Spinal cord (tissue), 10 donors: ENCODE results near the gene PERCC1. TPM values are rescaled to one million over a fixed set of nuclear protein-coding genes. Genes with fewer than 3 reads are reported as not detected.
A peak's percentile ranks its signal among the peaks of the same experiment; 100 is the strongest.

Experiments used
- DNase-seq, 6 donors: peaks; one replicate each; pipeline versions ENCODE4 v3.0.0 to v3.0.0-alpha.2; 2013 to 2015; ENCODE audit warnings: low spot score in 6 of 6, low read depth in 4 of 6
- H3K27ac ChIP-seq: one replicate; pipeline ENCODE4 v1.5.1; 2013; ENCODE audit warnings: low read depth, low read length, control low read depth
- H3K27me3 ChIP-seq: one replicate; pipeline ENCODE4 v1.6.1; 2013; ENCODE audit warnings: low read length; ENCODE audit not compliant: control insufficient read depth, insufficient read depth
- H3K36me3 ChIP-seq: one replicate; pipeline ENCODE4 v1.6.1; 2013; ENCODE audit warnings: low read length; ENCODE audit not compliant: control insufficient read depth, insufficient read depth
- H3K4me1 ChIP-seq: one replicate; pipeline ENCODE4 v1.6.1; 2013; ENCODE audit warnings: low read length; ENCODE audit not compliant: control insufficient read depth, insufficient read depth
- H3K4me3 ChIP-seq: one replicate; pipeline ENCODE4 v1.5.1; 2013; ENCODE audit warnings: low read depth, low read length, control low read depth
- H3K9me3 ChIP-seq: one replicate; pipeline ENCODE4 v1.6.1; 2013; ENCODE audit warnings: low read length; ENCODE audit not compliant: control insufficient read depth, insufficient read depth
- WGBS: methylation state at CpG from one replicate; pipeline ENCODE4 v1.1.5; 2013; ENCODE audit warnings: missing lambda C conversion rate; ENCODE audit not compliant: insufficient coverage; 5-methylcytosine and 5-hydroxymethylcytosine counted together
- polyA plus RNA-seq, 2 donors: library from polyadenylated mRNA; unstranded; fragments of 120-200 nt; gene quantifications; one replicate each; pipeline ENCODE4 v1.2.1, GENCODE V29; 2013; ENCODE audit not compliant: insufficient read length in 2 of 2
- total RNA-seq, 2 donors: library from RNA; depleted of rRNA in 1 of 2; stranded (reverse); fragments of 120-200 nt in 1 of 2; fragments of >200 nt in 1 of 2; gene quantifications; one replicate each; pipeline versions ENCODE4 v1.2.3 to v1.2.4, GENCODE V29; 2013 to 2014
- donor health status: healthy.

The PERCC1 gene
- total and polyA plus RNA-seq, 4 donors: 0.35 TPM; not detected in 3

DNA sequence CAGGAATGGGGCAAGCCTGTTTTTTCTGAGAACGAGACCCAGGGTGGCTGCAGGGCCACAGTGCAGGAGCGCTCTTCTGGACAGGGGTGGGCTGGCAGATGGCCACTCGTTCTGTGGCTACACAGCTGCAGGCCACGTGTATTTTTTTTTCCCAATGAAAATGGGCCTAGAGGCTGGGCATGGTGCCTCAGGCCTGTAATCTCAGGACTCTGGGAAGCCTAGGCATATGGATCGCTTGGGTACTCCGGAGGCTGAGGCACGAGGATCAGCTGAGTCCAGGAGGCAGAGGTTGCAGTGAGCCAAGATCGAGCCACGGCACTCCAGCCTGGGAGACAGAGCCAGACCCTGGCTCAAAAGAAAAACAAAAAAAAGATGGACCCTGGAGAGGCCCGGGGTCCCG, 23.1 kb upstream of the PERCC1 start:
- DNase-seq: no peak
- H3K27me3 ChIP-seq: no peaks in the 10 kb centered on the region
- H3K27ac ChIP-seq: peak overlapping the region; percentile 77
- WGBS: 17% methylated on average over 11 of the region's 11 CpGs
- no peaks in the 10 kb centered on the region for H3K9me3 ChIP-seq
- peaks cover 52% of the 10 kb centered on the region for H3K36me3 ChIP-seq
- peak overlapping the region; percentile 75 for H3K4me3 ChIP-seq
- peaks cover 18% of the 10 kb centered on the region for H3K4me1 ChIP-seq

DNA sequence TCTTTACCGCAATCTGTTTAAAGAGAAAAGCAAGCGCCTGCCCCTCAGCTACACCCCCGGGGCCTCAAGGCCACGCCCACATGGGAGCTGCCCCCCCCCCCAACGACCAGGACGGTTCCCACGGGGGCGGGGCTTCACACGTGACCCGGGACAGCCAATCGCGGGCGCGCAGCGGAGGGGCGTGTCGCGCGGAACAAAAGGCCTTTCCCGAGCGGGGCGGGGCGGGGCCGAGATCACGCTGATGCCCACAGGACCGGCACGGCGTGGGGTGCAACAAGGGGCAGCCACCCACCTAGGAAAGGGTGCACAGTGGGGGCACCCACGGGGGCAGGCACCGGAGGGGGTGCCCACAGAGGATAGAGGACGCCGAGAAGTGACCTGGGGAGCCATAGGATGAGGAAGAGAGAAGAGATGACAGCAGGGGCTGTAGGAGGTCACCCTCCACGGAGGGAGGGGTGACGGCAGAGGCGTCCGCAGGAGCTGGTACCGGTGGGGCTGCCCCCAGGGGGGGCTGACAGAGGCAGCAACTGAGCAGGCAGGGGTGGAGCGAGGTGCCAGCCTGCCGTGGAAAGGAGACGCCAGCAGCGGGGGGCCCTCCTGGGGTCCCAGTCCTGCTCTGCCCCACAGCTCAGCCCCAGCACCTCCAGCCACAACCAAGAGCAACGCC, 22.6 kb upstream of the PERCC1 start:
- H3K27ac ChIP-seq: peak overlapping the region; percentile 77
- peaks cover 49% of the 10 kb centered on the region for H3K36me3 ChIP-seq
- peak; percentile 74 to 97 (median 80) for DNase-seq
- peak overlapping the region; percentile 75 for H3K4me3 ChIP-seq
- peaks cover 19% of the 10 kb centered on the region for H3K4me1 ChIP-seq
- WGBS: under 1% methylated on average over 41 of the region's 42 CpGs
- no peaks in the 10 kb centered on the region for H3K27me3 ChIP-seq
- H3K9me3 ChIP-seq: no peaks in the 10 kb centered on the region

DNA sequence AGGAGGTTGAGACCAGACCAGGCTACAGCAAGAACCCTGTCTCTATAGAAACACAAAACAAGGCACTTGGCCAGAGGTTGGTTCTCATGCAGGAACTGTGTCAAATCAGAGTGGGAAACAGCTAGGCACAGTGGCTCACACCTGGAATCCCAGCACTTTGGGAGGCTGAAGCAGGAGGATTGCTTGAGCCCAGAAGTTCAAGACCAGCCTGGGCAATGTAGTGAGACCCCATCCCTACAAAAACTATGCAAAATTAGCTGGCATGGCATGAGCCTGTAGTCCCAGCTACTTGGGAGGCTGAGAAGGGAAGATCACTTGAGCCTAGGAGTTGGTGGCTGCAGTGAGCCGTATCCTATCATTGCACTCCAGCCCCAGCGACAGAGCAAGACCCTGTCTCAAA, 18.0 kb upstream of the PERCC1 start:
- H3K27me3 ChIP-seq: no peaks in the 10 kb centered on the region
- H3K9me3 ChIP-seq: no peaks in the 10 kb centered on the region
- H3K4me1 ChIP-seq: peaks cover 25% of the 10 kb centered on the region
- H3K36me3 ChIP-seq: peaks cover 20% of the 10 kb centered on the region
- H3K4me3 ChIP-seq: no peak overlapping the region
- WGBS: no CpG with 5 or more reads among the region's 2 CpGs
- H3K27ac ChIP-seq: no peak overlapping the region
- no peak for DNase-seq

DNA sequence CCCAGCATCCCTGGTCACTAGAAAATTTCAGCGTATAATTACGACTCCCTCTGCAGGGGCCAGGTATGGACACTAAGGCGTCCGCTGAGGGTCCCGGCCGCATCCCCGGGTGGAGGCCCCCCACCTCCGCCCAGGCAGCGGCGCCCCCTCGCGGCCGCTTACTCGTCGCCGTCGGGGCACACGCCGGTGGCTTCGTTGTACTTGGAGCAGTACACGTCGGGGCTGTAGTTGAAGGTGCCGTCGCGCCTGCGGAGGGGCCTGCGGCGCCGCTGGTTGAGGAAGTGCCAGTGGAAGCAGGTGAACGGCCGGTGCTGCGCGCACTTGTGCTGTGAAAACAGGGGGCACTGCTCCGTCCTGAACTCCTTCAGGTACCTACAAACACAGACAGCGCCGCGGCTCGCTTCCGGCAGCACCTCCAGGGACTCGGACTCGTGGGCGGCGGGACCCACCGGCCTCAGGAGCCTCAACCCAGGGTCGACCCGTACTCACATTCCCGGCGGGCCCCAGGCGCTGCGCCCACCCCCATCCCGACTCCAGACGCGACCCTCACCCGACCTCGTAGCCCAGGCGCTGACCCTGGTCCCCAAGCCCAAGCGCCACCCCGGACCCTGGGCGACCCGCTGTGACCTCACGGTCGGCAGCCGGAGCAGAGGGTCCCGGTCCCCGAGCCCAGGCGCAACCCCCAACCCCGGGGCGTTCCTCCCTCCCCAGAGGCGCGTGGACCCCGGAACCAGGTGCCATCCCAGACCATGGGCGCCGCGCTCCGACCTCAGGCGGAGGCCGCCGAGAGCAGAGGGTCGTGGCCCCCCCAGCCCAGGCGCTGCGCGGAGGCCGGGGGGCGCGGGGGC, 17.0 kb upstream of the PERCC1 start:
- no peak overlapping the region for H3K27ac ChIP-seq
- DNase-seq: peak in 2 of 6 donors; percentile 14 to 49
- H3K9me3 ChIP-seq: no peaks in the 10 kb centered on the region
- H3K4me3 ChIP-seq: peak overlapping the region; percentile 60
- H3K4me1 ChIP-seq: peaks cover 25% of the 10 kb centered on the region
- no peaks in the 10 kb centered on the region for H3K27me3 ChIP-seq
- peaks cover 28% of the 10 kb centered on the region for H3K36me3 ChIP-seq
- 2% methylated on average over 85 of the region's 85 CpGs for WGBS

DNA sequence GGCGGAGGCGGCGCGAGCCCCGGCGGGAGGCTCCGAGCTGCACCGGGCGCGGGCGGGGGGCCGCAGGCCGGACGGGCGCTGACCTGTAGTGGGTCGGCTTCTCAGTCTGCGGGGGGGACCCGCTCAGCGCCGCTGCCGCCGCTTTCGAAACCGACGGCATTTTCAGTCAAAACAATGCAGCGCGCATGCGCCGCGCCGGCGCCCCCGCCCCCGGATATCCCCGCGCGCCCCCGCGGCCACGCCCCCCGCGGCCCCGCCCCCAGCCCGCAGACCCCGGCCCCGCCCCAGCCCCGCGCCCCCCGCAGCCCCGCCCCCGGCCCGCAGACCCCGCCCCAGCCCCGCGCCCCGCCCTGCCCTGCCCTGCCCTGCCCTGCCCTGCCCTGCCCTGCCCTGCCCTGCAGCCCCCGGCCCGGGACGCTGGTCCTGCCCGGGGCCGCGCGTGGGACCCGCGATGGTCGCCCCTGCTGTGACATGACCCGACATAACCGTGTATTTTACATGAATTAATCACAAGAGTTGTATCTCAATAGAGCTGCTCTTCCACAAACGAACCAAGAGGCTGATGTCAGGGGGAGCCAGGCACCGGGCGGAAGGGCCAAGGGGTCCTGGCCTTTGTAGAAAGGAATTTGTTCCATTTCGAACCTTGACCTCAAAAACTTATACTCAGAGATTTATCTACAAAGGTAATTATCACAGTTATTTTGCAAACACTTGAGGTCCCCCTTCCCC, 16.2 kb upstream of the PERCC1 start, which contains the start of gene UNKL:
Gene UNKL, minus strand, starts transcription at position 173 of the 729 bp plus-strand sequence. Its CDS starts 13 bp downstream, at position 160.
- peaks cover 28% of the 10 kb centered on the region for H3K36me3 ChIP-seq
- peak in 5 of 6 donors; percentile 26 to 87 (median 52) for DNase-seq
- WGBS: 0% methylated on average over 61 of the region's 72 CpGs
- H3K4me1 ChIP-seq: peaks cover 31% of the 10 kb centered on the region
- peak within 1 kb of the TSS; percentile 54 for H3K27ac ChIP-seq
- H3K4me3 ChIP-seq: peak within 1 kb of the TSS; percentile 60
- no peaks in the 10 kb centered on the region for H3K9me3 ChIP-seq
- no peaks in the 10 kb centered on the region for H3K27me3 ChIP-seq

DNA sequence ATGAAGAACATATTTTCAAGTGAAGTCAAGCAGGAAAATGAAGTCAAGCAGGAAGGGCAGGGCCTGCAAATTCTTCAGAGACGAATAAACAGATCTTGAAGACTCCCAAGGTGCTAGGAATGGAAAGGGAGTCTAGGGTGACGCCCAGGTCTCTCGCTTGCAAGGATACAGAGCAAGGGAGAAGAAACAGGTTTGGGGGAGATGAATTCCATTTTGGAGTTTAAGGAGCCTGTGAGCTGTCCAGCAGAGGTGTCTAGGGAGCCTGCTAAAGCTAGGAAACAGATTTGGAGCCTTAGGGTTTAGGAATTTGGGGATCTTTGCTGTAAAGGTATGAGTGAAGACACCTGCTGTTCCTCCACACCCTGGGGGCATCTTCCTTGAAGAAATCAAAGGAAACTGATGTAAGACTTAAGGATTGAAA, 14.3 kb upstream of the PERCC1 start:
- DNase-seq: no peak
- H3K36me3 ChIP-seq: peaks cover 24% of the 10 kb centered on the region
- no peaks in the 10 kb centered on the region for H3K9me3 ChIP-seq
- no peak overlapping the region for H3K4me3 ChIP-seq
- no peaks in the 10 kb centered on the region for H3K27me3 ChIP-seq
- no peak overlapping the region for H3K27ac ChIP-seq
- WGBS: 83% methylated on average over 3 of the region's 3 CpGs
- peaks cover 42% of the 10 kb centered on the region for H3K4me1 ChIP-seq

DNA sequence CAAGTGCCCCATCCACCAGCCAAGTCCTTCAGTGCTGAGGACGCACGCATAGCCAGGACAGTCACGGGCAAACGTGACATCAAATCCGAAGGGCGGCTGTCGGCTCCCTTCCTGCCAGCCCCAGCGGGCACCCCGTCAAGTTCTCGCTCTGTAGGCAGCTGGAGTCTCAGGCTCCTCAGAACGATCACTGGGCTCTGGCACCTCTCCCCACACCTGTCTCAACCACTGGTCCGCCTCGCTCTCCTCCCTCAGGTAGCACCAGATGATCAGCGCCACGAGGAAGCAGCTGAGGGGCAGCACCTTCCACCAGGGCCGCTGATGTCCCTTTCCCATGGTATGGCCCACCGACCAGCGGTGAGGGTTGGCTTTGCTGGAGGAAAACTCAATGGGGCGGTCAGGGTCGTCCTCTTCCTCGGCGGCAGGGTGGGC, 10.8 kb upstream of the PERCC1 start:
- Histone ChIP-seq H3K27me3 (no peaks in the 10 kb centered on the region), H3K4me1 (peaks cover 29% of the 10 kb centered on the region), H3K9me3 (no peaks in the 10 kb centered on the region), H3K36me3 (peaks cover 12% of the 10 kb centered on the region), H3K4me3 (peak overlapping the region; percentile 97), H3K27ac (peak overlapping the region; percentile 64)
- WGBS: 2% methylated on average over 22 of the region's 22 CpGs
- DNase-seq: no peak

DNA sequence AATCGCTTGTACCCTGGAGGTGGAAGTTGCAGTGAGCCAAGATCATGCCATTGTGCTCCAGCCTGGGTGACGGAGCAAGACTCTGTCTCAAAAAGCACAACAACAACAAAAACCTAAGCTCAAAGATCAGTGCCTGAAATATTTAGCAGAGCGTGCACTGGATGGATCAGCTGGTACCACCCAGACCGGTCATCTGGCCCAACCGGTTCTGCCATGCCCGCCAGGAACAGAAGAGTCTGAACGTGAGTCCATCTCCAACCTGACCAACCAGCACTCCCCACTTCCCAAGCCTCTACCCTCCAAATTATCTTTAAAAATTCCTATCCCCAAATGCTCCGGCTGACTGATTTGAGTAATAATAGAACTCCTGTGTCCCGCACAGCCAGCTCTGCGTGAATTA, 8.8 kb upstream of the PERCC1 start:
- H3K36me3 ChIP-seq: peaks cover 20% of the 10 kb centered on the region
- WGBS: 86% methylated on average over 9 of the region's 10 CpGs
- H3K4me3 ChIP-seq: no peak overlapping the region
- no peaks in the 10 kb centered on the region for H3K9me3 ChIP-seq
- H3K27ac ChIP-seq: no peak overlapping the region
- no peaks in the 10 kb centered on the region for H3K27me3 ChIP-seq
- no peak for DNase-seq
- peaks cover 34% of the 10 kb centered on the region for H3K4me1 ChIP-seq

DNA sequence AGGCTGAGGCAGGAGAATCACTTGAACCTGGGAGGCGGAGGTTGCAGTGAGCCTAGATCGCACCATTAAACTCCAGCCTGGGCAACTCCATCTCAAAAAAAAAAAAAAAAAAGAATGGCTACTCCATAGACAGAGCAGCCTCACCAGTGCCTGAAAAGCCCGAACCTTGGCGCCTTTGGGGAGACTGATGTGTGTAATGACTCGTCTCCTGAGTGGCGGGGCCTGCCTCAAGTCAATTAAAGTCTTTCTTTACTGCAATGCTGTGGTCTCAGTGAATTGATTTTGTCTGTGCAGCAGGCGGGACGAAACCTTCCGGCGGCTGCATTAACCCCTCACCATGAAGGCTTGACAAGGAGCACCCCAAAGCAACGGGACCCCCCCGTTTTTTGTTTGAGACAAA, 6.8 kb upstream of the PERCC1 start:
- Histone ChIP-seq H3K9me3 (no peaks in the 10 kb centered on the region), H3K27me3 (no peaks in the 10 kb centered on the region), H3K4me3 (no peak overlapping the region), H3K36me3 (peaks cover 16% of the 10 kb centered on the region), H3K4me1 (peaks cover 23% of the 10 kb centered on the region), H3K27ac (no peak overlapping the region)
- no peak for DNase-seq
- WGBS: 60% methylated on average over 6 of the region's 12 CpGs
